ENCODE measurements around the gene TNFRSF14. TPM values are rescaled to one million over a fixed set of nuclear protein-coding genes. Genes with fewer than 3 reads are reported as not detected.

TNFRSF14 gene
- 4.2 and 8.5 TPM in 2 replicates for total RNA-seq (ENCODE audit: low replicate concordance)
- long read RNA-seq, transcript TNFRSF14-201 (8 exons, 1,707 nt): major isoform, 5 of 5 reads
- long read RNA-seq, partial matches to known transcripts: 0 of 5 reads
- long read RNA-seq, other reads (novel, unspliced or antisense): 0 of 5 reads

GRCh38 chr1:2556277-2556677 is at the start of gene TNFRSF14:
Gene TNFRSF14, plus strand, starts transcription at chr1:2556371. Its CDS starts 294 bp downstream, at chr1:2556665.
- peak within 1 kb of the TSS; percentile 72 for H3K27ac Mint-ChIP-seq
- no peaks in the 10 kb centered on the region for H3K27me3 Mint-ChIP-seq

GRCh38 chr1:2506901-2507565 is 49.1 kb upstream of the TNFRSF14 start:
- no peak for TF ChIP-seq CTCF (conservative IDR thresholded peaks at IDR 0.05)
- H3K4me1 Mint-ChIP-seq (ENCODE audit: unreplicated experiment): no peaks in the 10 kb centered on the region
- no peak overlapping the region for H3K27ac Mint-ChIP-seq
- H3K4me3 Mint-ChIP-seq: no peak overlapping the region
- H3K9me3 Mint-ChIP-seq: no peaks in the 10 kb centered on the region
- no peak for DNase-seq (ENCODE audit: extremely low spot score, unreplicated experiment)
- no peaks in the 10 kb centered on the region for H3K27me3 Mint-ChIP-seq
- no peaks in the 10 kb centered on the region for H3K36me3 Mint-ChIP-seq

More at GRCh38 chr1:2556277-2556677, at the start of gene TNFRSF14:
- H3K9me3 Mint-ChIP-seq: no peaks in the 10 kb centered on the region
- DNase-seq (ENCODE audit: extremely low spot score, unreplicated experiment): no peak
- H3K4me3 Mint-ChIP-seq: peak within 1 kb of the TSS; percentile 67
- H3K4me1 Mint-ChIP-seq (ENCODE audit: unreplicated experiment): peaks cover 5% of the 10 kb centered on the region
- H3K36me3 Mint-ChIP-seq: no peaks in the 10 kb centered on the region
- TF ChIP-seq CTCF (conservative IDR thresholded peaks at IDR 0.05): no peak

DNA sequence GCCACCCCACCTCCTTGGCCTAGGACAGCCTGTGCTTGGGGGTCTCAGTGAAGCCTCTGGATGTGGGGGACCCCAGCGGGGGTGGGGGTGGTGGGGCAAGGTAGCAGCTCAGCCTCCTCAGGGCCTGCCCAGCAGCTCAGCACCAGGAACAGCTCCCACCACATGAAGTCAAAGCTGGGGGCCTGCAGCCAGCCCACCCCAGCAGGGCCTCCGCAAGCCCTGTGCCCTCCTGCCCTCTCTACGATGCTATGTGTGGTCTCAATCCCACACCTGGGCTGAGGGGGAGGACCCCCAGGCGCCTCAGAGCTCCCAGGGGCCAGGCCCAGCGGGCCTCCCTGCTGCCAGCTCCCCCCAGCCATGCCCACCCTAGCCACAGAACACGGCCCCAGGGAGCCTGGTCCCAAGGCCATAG is 48.4 kb upstream of the TNFRSF14 start:
- no peak for TF ChIP-seq CTCF (conservative IDR thresholded peaks at IDR 0.05)
- no peaks in the 10 kb centered on the region for H3K36me3 Mint-ChIP-seq

GRCh38 chr1:2508180-2508579 is 48.0 kb upstream of the TNFRSF14 start:
- H3K27ac Mint-ChIP-seq: no peak overlapping the region
- no peak overlapping the region for H3K4me3 Mint-ChIP-seq
- no peak for TF ChIP-seq CTCF (conservative IDR thresholded peaks at IDR 0.05)
- no peaks in the 10 kb centered on the region for H3K4me1 Mint-ChIP-seq (ENCODE audit: unreplicated experiment)
- no peak for DNase-seq (ENCODE audit: extremely low spot score, unreplicated experiment)
- H3K9me3 Mint-ChIP-seq: no peaks in the 10 kb centered on the region
- H3K27me3 Mint-ChIP-seq: no peaks in the 10 kb centered on the region
- no peaks in the 10 kb centered on the region for H3K36me3 Mint-ChIP-seq

More for the DNA sequence above, 48.4 kb upstream of the TNFRSF14 start:
- Mint-ChIP-seq H3K27ac (no peak overlapping the region), H3K4me3 (no peak overlapping the region), H3K4me1 (ENCODE audit: unreplicated experiment) (no peaks in the 10 kb centered on the region), H3K9me3 (no peaks in the 10 kb centered on the region), H3K27me3 (no peaks in the 10 kb centered on the region)
- DNase-seq (ENCODE audit: extremely low spot score, unreplicated experiment): no peak

DNA sequence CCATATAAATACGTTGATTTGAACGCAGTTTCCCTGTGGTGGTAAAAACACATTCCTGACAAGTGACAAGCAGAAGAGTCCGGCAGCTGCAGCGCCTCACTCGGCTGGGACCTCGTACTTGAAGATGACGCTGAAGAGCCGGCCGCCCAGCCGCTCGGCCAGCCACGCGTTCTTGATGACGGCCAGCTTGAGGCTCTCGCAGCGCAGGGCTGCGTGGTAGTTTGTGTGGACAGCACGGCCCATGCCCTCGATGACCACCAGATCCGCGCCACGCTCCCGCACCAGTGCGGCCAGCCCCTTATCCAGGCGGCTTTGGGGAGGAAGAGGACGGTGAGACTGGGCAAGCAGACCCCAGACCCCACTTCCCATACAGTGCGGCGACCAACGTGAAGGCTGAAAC is 47.4 kb upstream of the TNFRSF14 start:
- DNase-seq (ENCODE audit: extremely low spot score, unreplicated experiment): no peak
- Mint-ChIP-seq H3K36me3 (no peaks in the 10 kb centered on the region), H3K27me3 (no peaks in the 10 kb centered on the region), H3K27ac (no peak overlapping the region), H3K4me3 (no peak overlapping the region), H3K9me3 (no peaks in the 10 kb centered on the region), H3K4me1 (ENCODE audit: unreplicated experiment) (no peaks in the 10 kb centered on the region)
- no peak for TF ChIP-seq CTCF (conservative IDR thresholded peaks at IDR 0.05)
